GM11168 (cell line): ENCODE data around the gene ELL2.

Experiments used
- in situ Hi-C: fragments of 300-500 bp; cut with MboI; formaldehyde crosslinking; loops from one replicate; pipeline ENCODE4 v1.12.0; 2022; ENCODE audit warnings: low sequenced_read_pairs; ENCODE audit not compliant: unreplicated experiment

ELL2 gene

GRCh38 chr5:95958310-95959014 is 3.2 kb downstream of the ELL2 start:
- in situ Hi-C loops, result no loop called here

GRCh38 chr5:95957561-95958203 is 4.0 kb downstream of the ELL2 start:
- in situ Hi-C loops, result no loop called here

DNA sequence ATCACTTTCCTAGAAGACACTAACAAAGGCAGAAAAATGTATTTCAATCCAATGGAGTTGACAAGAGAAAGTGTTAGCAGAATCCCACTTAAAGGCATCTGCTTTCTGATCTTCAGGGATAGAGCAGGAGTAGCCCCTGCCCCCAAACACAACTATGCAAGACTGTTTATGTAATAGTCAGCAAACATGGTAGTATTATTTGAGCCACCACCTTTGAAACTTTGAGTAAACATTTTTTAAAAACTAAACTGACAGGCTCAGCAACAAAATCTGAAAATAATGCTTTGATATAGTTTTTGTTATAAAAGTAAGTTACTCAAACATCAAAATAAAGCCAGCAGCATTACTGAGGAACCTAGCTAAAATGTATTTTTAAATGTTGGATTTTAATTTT is 4.8 kb downstream of the ELL2 start:
- in situ Hi-C loops, result no loop called here

DNA sequence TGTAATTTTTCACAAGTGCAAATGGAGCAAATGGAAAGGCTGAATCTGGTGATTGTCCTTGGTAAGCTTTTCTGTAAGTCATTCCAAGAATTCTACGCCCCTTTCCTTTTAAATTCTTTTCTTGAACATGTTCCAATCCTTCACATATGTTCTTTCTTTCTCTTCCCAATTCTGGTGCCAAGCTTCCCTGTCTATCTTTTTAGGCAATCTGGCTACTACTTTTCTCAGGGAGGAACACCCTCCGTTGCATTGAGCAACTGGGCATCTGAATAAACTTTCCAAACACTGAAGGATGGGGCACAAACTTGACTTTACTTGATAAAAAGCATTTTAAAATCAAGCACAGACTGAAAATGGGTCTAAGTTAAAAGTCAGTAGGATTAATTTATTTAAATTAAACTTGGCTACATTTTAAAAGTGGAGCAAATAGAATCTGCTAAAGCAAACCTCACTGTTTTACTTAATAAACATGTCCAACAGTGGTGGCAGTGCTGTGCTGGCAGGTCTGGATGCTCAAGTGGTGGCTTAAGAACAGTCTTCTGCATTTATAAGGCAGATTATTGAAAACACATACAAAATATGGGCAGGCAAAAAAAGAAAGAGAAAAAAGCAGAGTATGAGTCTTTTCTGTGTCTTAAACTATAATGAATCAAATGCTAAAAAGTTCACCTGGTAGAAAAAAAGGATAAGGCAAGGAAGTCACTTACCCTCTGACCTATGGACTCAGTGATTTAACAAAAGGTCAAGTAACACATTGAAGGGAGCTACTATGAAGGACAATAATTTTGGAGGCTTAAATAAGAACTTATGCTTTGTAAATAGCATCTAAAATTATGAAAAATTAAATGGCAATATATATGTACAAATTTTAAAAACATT is 5.4 kb downstream of the ELL2 start:
- in situ Hi-C loops, result no loop called here

DNA sequence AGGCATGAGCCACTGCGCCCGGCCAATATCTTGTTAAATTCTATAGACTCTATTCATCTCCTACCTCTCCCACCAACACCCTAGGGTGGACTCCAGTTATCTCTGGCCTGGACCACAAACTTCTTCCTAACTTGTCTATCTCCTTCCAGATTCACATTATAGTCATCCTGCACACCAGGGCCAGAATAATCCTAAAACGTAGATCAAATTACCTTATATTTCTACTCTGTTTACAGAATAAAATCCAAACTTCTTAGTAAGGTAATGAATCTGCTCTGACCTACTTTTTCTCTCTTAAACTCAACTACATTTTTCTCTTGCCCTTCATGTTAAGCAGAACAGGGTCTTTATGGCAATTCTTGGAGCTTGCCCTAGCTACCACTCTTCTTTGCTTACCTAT is 6.9 kb downstream of the ELL2 start:
- in situ Hi-C loops, result loop anchor here (5.0 kb wide), 1 partner anchor 373 kb away; no protein-coding TSS in a partner anchor

DNA sequence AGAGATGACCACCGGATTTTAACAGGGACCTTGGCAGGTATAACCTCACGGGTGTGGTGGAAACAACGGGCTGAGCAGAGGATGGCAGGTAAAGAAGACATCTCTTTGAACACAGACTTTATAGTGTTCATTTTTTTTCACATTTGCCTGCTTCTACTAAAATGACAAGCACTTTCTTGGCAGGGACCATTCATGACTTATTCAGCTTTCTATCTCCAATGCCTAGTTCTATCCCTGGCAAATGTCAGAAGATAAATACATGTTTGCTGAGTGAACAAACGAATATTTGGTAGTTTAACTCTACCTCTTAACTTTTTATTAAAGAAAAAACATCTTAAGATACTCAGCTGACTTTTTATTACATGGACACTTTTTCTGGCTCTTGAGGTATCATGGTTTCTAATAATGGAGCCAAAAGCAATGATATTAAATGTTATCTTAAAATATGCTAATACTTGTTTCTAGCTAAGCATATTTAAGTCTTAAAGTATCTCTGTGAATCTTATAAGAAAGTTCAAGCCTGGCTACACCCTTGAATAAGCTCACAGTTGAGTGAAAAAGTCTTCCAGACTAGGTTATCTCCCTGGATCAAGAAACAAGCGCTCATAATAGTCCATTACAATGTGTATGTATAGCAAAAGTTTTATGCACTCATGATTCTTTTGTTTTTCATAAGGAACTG is 8.5 kb downstream of the ELL2 start:
- in situ Hi-C loops, result loop anchor here (5.0 kb wide), 1 partner anchor 374 kb away; no protein-coding TSS in a partner anchor

DNA sequence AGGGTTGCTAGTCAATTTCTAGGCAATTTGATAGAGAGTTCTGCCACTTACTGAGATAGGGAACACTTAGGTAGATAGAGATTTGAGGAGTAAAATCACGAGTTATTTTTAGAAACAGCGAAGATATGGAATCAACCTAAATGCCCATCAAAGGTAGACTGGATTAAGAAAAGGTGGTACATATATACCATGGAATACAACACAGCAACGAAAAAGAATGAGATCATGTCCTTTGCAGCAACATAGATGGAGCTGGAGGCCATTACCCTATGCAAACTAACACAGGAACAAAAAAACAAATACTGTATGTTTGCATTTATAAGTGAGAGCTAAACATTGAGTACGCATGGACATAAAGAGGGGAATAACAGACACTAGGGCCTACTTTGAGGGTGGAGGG is 9.7 kb downstream of the ELL2 start:
- in situ Hi-C loops, result loop anchor here (5.0 kb wide), 1 partner anchor 375 kb away; no protein-coding TSS in a partner anchor

GRCh38 chr5:95949810-95950209 is 11.8 kb downstream of the ELL2 start:
- in situ Hi-C loops, result loop anchor here (5.0 kb wide), 1 partner anchor 377 kb away; no protein-coding TSS in a partner anchor

GRCh38 chr5:95948631-95949030 is 13.0 kb downstream of the ELL2 start:
- in situ Hi-C loops, result no loop called here

DNA sequence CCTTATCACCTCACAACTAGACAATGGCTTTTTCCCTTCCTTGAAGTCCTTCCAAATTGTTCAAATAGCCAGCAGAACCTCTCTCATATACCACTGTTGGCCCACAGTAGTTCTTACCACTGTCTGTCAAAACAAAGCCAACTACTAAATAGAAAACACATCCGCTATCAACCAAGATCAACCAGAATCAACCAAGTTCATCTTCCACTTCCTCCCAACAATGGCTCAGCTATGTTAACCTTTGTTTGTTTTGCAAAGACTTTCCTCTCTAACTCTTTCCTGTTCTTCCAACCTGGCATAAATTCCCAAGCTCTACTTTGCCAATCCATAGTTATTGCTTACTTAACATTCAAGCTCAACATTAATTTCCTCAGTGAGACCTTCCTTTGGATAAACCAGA is 15.2 kb downstream of the ELL2 start:
- in situ Hi-C loops, result no loop called here

DNA sequence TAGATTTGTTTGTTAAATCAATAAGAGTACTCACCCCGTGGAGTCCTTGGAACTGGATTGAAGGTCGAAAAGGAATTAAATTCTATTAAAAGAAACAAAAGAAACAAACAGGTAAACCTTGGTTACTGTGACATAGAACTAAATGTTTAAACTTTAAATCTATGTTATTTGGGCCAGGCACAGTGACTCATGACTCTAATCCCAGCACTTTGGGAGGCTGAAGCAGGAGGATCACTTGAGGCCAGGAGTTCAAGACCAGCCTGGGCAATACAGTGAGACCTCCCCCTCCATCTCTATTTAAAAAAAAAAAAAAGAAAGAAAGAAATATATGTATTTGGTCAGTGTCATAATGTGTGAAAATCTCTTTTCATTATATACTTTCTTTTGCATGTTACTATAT is 18.7 kb downstream of the ELL2 start:
- in situ Hi-C loops, result no loop called here

- in situ Hi-C loops, result no loop called here
Measured at GRCh38 chr5:95942414-95942813, 19.2 kb downstream of the ELL2 start.

GRCh38 chr5:95941756-95942155 is 19.9 kb downstream of the ELL2 start:
- in situ Hi-C loops, result no loop called here

GRCh38 chr5:95940758-95941682 is 20.6 kb downstream of the ELL2 start:
- in situ Hi-C loops, result no loop called here

DNA sequence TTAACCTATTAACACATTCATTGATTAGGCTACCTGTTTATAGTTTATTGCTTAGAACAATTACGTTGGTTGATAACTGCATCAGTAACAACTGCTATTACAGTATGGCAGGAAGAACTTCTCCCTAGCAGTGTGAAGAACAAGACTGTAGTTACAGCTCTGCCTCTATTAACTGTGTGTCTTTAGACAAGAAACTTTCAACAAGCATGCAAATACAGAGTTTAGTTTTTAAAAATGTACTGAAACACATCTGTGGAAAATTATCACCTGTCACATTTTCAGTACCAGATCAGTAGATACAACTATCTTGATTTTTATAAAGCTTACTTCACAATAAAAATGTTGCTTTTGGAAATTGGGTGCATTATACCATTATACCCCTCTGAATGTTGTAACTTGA is 22.2 kb downstream of the ELL2 start:
- in situ Hi-C loops, result no loop called here

DNA sequence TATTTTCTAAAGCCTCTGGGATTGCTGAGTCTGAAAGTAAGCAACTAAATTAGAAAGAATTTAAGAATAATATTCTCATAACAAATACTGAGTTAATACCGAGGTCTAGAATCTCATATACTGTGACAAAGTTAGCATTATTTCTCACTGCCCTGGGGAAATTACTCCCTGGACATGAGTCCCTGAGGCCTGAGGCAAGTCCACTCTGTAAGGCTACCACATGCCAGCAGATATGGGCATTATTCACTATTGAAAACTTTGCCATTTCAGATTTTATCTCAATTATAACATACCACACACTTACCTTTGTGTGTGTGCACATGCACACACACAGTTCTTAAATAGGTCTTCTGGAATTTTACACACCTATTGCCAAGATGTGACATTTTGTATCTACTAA is 22.9 kb downstream of the ELL2 start:
- in situ Hi-C loops, result no loop called here

DNA sequence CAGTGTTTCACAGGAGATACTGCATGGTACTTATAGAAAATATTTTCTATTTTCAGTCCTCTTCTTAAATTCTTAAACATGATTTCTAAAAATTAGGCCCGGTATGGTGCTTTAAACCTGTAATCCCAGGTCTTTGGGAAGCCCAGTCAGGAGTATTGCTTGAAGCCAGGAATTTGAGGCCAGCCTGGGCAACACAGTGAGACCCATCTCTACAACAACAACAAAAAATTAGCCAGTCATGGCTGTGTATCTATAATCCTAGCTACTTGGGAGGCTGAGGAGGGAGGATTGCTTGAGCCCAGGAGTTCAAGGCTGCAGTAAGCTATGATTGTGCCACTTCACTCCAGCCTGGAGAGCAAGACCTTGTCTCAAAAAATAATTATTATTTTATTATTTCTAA is 23.3 kb downstream of the ELL2 start:
- in situ Hi-C loops, result no loop called here

GRCh38 chr5:95937607-95938152 is 24.0 kb downstream of the ELL2 start:
- in situ Hi-C loops, result no loop called here

DNA sequence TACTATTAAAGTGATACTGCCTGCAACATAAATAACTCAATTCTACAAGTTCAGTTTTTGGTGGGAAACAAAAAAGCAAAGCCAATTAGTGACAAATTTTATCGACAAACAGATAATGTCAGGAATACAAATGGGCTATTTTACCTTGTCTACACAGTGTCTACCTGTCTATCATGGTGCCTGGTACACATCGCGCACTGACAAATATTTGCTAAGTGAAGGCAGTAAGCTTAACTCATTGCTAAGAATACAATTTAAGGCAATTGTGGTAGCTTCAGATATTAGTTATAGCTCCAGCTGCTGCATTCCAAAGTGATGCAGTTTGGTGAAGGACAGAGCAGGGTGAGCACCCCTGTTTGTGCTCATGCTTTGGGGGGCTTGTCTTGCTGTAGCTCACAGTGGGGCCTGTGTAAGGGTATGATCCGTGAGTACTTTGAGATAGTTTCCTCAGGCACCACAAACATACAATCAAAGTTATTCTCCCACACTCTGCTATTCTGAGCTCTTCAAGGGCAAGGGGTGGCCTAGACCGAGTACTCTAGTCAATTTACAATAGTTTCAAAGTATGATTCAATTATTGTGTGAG is 24.7 kb downstream of the ELL2 start:
- in situ Hi-C loops, result no loop called here
